ENCODE measurements around the gene CACNA1A.
"Not testable (repeated sequence)": the region's sequence is repeated elsewhere in the genome, so short reads cannot be mapped to it uniquely, and the experiment has no call there.

Gene CACNA1A

DNA sequence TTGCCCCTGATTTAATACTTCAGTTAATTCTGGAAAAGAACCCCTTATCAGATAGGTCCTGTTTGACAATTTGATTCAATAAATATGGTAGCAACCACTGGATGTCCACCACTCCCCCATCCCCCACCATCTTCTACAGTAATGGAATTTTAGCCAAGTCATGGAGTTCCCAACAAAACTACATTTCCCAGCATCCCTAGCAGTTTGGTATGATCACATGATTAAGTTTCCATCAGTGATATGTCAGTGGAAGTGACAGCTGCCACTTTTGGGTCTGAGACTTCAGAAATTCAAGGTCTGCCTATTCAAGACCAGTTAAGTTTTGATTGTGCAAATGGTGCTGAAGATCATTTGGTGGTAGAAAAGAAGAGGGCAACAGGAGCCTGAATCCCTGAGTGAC, 85.5 kb downstream of the CACNA1A start:
- no peak for DNase-seq

DNA sequence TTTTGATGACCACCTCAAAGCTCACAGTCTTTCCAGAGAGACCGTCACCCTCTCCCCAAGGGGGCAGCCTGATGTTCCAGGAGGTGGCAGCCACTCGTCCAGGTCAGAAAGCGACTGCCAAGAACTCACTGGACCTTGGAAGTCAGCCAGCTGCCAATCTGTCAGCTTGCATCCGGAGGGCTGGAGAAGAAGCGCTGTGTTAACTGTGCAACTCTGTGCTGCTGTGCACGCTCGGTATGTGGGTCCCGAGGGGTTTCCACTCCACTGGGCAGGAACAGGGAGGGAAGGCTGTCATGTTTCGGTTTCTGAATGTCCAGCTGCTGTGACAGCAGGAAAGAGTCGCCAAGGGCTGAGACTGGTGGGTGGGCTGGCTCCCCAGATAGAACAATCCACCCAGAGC, 89.2 kb downstream of the CACNA1A start:
- no peak for DNase-seq

DNA sequence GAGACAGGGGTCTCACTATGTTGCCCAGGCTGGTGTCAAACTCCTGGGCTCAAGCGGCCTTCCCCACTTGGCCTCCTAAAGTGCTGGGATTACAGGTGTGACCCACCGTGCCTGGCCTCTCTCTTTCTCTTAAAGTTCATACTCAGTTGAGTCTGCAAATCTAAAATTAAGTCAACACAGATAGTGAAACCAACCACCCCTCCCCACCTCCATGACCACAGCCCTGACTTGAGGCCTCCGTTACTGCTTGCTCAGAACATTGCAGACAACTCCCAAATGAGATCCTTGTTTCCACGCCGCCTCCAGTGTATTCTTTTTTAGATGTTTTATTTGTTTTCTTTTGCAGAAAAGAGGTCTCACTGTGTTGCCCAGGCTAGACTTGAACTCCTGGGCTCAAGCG, 94.4 kb downstream of the CACNA1A start:
- no peak for DNase-seq

DNA sequence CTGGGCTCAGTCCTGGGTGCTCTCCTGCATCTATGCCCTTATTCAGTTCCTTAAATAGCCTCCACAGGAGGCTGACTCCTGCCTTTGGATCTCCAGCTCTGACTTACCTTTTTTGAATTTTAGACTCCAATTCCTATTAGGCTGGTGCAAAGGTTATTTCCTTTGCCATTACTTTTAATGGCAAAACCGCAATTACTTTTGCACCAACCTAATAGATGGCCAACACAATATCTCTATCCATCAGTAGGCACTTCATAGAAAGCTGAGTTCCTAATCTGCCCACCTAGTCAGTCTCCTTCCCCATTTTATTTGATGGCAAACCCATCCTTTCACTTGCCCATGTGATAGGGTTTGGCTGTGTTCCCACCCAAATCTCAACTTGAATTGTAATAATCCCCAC, 95.3 kb downstream of the CACNA1A start:
- no peak for DNase-seq

DNA sequence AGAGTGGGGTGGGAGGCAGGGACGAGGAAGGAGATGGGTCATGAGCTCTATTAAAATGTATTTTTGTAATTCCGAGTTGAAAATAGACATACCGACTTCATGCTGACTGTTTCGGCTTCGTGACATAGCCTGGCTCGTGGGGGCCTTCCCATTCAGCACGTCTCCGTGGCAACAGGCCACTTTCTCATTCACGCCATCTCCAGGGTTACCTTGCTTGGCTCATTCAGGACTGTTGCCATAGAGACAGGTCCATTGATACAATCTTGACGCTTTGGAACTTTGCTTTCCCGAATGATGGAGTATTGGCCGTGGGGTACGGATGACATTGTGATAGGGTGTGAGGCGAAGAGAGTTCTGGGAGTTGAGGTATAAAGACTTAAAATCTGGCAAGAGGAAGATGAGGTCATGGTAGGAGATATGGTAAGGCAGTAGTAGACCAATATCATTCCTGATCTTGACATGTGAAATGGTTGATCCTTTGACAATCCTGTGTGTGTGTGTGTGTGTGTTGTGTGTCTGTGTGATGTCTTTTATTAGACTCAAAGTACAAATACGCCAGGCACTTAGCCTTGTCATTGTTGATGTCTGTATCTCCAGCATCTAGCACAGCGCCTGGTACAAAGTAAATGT, 97.3 kb downstream of the CACNA1A start:
- no peak for DNase-seq

DNA sequence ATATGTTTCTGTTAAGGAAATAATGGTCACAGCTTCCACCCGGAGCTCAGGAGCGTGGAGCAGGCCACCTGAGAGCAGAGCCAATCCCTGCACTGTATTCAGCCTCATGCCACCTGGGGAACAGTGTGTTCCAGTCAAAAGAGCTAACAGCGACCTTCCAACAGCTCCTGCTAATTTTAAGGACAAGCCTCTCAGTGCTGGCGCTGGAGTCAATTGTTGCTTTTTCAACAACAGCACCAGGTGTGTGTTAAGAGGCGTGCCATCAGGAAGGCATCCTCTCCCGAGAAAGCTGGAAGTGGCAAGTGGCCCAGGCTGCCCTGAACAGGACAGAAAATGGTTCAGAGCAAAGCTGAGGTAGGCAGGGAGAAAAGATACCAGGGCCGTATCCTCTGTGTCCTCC, 102.0 kb downstream of the CACNA1A start:
- peak; percentile 11 for DNase-seq

DNA sequence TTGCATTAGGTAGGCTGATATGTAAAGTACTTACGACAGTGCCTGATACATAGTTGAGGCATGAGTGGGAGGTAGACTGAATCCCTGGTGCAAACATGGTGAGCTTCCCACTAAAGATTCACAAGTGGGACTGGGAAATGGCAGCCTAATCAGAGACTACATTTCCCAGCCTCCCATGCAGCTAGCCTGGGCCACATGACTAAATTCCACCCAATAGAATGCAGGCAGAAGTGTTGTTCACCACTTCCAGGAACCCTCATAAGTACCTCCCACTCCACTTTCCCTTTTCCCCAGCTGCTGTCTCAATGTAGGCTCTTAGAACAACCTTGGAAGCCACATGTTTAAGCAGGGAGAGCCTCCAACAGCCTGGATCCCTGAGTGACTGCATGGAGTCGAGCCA, 104.9 kb downstream of the CACNA1A start:
- no peak for DNase-seq

DNA sequence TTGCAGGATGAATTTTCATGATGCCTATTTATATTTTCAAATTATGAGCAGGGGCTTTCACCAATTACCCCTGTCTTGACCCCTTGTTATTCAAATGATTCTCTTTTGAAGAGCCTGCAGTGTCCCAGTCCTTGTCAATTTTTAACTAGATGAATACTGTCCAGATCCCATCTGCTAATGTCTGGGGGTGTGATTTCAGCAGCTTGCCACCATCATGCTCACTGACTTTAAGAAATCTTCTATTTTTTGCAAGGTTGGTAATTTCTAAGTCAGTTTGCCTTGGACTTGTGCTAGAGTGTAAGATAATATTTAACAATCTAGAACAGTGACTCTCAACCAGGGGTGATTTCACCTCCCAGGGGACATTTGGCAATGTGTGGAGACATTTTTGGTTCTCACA, 106.0 kb downstream of the CACNA1A start:
- no peak for DNase-seq

DNA sequence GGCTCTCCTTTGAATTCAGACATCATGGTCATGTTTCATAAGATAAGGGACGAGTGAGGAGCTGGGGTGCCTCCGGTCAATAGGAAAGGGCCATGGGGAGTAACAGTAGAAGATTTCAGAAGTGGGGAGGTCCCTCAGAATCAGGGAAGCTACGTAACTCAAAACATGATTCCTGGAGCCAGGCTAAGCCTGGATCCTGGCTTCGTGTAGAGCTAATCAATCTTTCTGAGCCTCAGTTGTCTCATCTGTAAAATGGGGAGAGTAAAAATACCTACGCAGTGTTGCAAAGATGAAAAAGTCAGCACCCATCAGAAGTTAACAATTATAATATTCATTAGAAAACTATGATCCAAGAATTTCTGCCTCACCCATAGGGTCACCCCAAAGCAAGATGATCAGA, 106.5 kb downstream of the CACNA1A start:
- no peak for DNase-seq

DNA sequence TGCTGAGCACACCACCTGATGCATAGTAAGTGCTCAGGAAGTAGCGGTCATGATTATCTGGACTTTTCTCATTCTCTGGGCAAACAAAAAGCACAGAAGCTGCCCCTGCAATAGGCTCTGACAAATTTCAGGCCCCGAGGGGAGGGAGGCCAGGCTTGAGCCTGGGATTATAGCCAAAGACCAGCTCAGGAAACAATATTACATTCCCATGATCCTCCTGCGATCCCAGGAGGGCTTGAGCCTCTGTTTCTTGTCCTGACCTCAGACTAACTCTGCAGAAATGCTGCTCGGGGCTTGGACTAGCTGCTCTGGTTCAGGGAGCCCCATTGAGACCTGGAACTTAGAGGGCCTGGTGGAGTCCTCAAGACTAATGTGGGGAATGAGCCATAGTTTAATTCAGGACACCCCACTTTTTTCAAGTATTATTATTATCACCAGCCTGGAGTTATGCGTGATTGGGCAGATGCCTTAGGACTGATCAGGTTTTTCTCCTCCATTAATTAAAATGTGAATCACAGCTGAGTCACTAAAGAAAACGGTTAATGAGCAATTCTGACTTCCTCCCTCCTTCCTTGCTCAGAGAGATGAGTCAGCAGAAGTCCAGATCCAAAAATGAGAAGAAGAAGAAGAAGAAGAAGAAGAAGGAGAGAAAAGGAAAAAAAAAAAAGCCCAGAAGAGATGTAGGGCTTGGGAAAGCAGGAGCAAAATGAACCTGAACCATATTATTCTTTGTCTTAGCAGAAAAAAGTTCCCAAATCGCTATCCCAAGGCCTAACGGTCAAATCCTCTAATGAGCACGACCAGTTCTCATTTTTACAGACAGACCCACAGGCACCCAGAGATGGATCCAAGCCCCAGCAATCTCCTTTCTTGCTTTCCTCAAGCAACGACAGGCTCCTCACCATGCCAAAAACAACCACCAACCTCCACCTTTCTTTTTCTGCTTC, 107.2 kb downstream of the CACNA1A start:
- no peak for DNase-seq

DNA sequence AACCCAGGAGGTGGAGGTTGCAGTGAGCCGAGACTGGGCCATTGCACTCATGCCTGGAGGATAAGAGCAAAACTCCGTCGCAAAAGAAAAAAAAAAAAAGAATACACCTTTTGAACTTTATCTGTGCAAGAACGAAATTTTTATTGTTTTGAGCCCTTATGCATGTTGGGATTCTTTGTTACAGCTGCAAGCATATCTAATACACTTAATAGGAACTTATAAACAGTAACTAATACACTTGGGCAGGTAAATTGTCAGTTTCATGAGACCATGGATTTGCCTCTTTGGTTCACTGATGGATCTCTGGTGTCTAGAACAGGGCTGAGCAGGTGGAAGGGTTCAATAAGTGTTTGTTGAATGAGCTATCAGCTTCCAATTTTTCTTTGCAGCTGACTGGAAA, 108.1 kb downstream of the CACNA1A start:
- DNase-seq = no peak

DNA sequence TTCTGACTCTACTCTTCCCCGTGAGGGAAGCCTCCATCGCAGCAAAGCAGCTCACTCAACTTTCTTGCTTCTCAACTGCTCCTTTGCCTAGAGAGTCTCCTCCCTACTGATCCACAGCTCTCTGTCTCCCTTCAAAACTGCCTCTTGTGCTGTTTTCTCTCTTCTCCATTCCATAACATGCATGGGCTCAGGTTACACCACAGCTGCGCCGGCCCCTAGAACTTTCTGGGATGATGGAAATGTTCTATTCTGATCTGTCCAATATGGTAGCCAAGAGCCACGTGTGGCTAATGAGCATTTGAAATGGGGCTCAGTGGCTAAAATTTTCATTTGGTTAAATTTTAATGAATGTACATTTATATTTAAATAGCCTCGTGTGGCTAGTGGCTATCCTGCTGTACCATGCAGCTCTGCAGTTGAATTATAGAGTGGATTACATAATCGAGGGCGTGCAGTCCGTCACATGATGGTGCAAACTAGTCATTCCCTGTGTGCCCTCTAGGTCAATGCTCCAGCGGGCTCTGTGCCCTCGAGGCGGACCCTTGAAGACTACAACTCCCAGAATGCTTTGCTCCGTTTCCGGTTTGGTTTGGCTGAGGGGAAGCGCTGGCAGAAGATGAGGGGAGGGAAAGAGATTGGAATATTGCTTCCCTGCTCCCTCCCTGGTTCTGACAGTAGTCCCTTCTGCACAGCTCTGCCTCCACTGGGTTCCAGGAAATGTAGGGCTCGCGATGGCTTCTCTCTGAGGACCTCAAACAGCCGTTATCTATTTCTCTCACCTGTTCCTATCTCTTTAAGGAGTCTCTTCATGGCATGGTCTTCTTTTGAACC, 109.8 kb downstream of the CACNA1A start:
- DNase-seq = no peak

DNA sequence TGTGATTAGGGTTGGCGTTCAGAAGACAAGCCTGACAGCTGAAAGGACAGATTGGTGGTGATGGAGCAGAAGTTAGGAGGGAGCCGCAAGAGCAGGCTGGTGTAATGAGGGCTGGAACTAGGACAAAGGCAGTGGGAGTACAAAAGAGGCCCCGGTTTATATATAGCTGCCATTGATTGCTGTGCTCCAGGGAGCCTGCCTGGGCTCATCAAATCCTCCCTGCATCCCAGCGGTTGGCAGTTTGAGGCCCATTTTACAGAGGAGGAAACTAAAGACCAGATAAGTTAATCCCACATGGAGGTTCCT, 123.7 kb downstream of the CACNA1A start:
- DNase-seq = no peak

DNA sequence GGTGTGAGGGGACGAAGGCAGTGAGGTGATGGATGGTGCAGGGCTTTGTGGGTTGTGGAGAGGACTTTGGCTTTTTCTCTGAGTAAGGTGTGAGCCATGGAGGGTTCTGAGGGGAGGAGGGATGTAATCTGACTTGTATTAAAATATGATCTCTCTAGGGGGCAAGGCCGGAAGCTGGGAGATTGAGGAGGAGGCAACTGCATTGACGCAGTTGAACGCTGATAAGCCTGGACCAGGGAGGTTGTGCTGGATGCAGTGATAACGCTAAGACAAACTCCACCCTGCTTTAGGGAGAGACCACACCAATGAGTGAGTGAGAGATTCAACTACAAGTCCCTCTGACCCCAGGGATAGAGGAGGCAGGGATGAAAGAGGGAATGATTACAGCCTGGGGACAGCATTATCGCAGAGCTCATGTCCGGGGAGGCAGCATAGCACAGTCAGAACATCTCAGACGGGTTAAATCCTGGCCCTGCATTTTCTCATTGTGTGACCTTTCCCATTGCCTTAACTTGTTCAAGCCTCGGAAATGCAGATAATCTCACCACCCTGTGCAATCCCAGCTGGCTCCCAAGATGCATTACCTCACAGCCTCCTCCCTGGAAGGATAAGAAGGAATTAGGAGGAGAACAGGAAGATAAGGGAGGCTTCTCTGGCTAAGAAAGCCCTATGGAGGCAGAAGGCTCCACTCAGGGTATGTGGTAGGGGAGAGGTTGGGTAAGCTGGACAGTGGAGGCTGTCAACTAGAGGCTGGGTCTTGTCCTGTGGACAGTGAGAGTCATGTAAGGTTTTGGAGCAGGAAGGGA, 124.2 kb downstream of the CACNA1A start:
- DNase-seq = no peak

DNA sequence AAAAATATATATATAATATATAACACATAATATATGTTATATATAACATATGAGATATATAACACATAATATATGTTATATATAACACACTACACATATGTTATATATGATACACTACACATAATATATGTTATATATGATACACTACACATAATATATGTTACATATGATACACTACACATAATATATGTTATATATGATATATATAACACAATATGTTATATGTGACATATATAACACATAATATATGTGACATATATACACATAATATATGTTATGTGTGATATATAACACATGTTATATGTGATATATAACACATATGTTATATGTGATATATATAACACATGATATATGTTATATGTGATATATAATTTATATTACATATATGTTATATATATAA, 129.7 kb downstream of the CACNA1A start:
- DNase-seq = no peak

DNA sequence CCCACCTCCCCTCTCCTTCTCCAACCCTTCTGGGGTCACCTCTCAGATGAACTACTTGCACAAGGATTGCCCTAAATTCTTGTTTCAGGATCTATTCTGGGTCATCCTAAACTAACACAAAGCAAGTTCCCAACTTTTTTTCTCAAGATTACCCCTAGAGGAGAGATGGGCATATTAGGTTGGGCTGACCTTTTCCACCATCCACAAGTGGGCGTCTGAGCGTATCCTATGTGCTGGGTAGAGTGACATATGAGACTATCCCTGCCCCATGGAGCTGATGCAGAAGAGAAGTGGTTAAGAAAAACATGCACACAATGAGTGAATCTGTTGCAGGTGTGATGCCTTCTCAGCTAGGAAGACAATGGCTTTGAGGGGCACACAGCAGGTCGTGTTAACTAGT, 132.7 kb downstream of the CACNA1A start:
- DNase-seq = no peak

DNA sequence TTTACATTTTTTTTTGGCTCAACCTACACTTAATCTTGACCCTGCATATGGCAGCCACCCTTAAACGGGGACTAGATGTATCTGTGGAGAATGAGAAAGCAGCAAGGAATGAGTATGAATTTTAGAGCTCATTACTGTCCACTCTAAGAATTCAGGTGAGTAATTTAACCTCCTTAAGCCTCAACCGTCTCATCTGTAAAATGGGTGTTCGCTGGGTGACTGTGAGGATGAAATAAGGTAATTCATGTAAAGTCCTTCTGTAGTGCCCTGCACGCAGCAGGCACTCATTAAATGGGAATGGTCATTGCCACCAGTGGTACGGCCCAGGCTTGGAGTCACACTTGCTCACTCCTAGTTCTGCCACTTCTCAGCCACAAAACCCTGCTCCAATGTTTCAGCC, 135.3 kb downstream of the CACNA1A start:
- DNase-seq = no peak

DNA sequence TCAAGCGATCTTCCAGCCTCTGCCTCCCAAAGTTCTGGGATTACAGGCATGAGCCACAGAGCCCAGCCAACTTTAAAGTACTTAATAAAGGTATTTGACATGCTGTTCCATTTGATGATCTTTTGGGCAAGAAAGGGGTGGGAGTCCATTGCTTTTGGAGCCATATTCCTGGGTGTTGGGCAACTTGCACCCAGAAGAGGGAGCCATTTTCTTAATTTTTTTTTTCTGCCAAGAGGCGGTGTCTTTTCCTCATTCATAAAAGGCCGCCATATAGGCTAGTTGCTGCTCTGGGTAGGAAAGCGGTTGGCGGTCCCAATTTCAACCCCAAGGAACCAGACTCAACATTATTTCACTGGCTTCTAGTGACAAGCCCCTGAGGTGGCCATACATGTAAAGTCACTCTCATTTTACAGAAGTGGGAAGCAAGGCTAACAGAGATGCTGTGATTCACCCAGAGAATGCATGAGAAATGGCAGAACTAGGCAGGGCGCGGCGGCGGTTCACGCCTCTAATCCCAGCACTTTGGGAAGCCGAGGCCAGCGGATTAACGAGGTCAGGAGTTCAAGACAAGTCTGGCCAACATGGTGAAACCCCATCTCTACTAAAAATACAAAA, 139.6 kb downstream of the CACNA1A start:
- no peak for DNase-seq

DNA sequence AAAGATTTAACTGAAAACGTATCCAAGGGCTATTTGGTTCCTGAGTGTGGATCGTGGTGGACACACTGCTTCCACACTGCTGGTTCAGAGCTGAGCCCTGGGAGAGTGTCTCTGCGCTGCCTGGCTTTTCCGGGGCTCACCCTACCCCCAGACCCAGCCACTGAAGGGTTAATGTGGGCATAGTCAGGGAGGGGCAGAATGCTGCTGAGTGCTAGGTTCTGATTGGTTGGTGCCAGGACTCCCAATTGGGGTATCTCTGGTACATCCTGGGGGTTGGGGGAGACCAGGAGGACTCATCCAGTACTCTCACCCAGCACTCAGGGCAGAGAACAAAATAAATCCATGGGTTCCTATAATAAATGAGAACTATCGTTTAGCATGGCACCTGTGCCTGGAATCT, 142.3 kb downstream of the CACNA1A start:
- DNase-seq = no peak

DNA sequence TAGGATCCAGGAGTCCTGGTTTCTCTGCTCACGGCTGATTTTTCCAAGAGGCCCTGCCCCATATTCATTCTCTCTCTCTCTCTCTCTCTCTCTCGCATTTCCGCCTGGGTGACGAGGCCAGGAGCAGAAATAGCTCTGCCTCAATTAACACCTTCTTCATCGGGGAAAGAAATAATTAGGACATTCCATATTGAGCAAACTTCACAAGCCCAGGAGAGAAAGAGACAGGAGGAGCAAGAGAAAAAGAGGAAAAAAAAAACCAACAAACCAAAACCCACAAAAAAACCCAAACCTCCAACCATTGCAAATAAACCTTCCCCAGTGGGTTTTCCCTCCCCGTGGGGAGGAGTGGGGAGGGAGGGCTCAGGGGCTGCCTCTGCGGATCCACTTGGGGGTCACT, 143.0 kb downstream of the CACNA1A start:
- DNase-seq = no peak

DNA sequence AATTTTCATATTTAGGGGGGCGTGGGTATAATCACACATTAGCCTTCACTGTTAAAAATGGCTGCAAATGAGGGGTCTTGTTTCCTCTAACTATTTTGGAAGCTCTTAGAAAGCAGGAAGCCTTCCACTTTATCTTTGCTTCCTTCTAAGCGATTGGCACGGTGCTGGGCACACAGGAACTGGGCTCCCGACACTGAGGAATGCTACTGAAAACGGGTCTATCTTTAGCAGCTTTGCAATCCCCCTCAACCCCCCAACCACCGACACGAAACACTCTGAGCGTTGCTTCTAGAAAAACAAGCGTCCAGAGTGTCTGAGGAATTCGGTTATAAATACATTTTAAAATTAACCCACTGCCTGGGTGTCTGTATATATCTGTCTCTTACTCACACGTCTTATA, 143.6 kb downstream of the CACNA1A start:
- no peak for DNase-seq

DNA sequence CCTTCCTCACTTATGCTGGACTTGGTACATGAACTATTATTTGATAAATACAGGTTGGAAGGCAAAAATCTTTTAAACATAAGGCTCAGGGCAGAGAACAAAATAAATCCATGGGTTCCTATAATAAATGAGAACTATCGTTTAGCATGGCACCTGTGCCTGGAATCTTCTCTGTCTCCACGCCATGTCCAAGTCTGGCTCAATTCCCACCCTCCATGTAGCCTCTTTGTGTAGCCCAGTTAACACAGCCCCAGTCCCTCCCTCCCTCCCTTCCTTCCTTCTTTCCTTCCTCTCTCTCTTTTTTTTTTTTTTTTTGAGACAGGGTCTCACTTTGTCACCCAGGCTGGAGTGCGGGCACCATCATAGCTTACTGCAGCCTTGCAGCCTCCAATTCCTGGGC, 144.6 kb downstream of the CACNA1A start:
- DNase-seq = not testable (repeated sequence)

Measured in DMS79 treated with DMSO at 0.1 percent for 48 hours (cell line).